GM23338 (cell line): ENCODE data around the gene CFB. TPM values are rescaled to one million over a fixed set of nuclear protein-coding genes. Genes with fewer than 3 reads are reported as not detected.

ENCODE experiments used
- ATAC-seq: fragments of 200-7000 bp; cut with Tn5 transposase; 3 replicates; pipeline ENCODE4 v1.9.1; 2020
- DNase-seq: peaks from one replicate; pipeline ENCODE4 v3.0.0-alpha.2; 2015; ENCODE audit warnings: low spot score
- H2AFZ ChIP-seq: fragments of 200-600 bp; sonication (generic); 2 replicates; pipeline ENCODE4 v1.8.0; 2016; ENCODE audit warnings: antibody characterized with exemption, mild to moderate bottlenecking, moderate library complexity
- H3F3A ChIP-seq: fragments of 200-600 bp; sonication (generic); replicated peaks from 2 replicates; pipeline ENCODE4 v1.8.0; 2017; ENCODE audit warnings: antibody characterized with exemption, mixed run types, low read depth
- H3K27ac ChIP-seq: fragments of 200-600 bp; sonication (generic); 2 replicates; pipeline ENCODE4 v1.6.1; 2016; ENCODE audit warnings: low read depth
- H3K27me3 ChIP-seq: fragments of 200-600 bp; sonication (generic); 2 replicates; pipeline ENCODE4 v1.8.0; 2016; ENCODE audit warnings: mild to moderate bottlenecking, mixed run types, moderate library complexity; ENCODE audit not compliant: insufficient read depth
- H3K36me3 ChIP-seq: fragments of 200-600 bp; sonication (generic); 2 replicates; pipeline ENCODE4 v1.8.0; 2016; ENCODE audit warnings: mild to moderate bottlenecking; ENCODE audit not compliant: insufficient read depth
- H3K4me1 ChIP-seq: fragments of 200-600 bp; sonication (generic); 2 replicates; pipeline ENCODE4 v1.8.0; 2016; ENCODE audit warnings: mild to moderate bottlenecking, moderate library complexity; ENCODE audit not compliant: insufficient read depth
- H3K4me2 ChIP-seq: fragments of 200-600 bp; sonication (generic); 2 replicates; pipeline ENCODE4 v1.7.1; 2017; ENCODE audit warnings: mixed run types
- H3K4me3 ChIP-seq: fragments of 200-600 bp; sonication (generic); 2 replicates; pipeline ENCODE4 v1.6.1; 2016; ENCODE audit warnings: mixed run types
- H3K79me2 ChIP-seq: fragments of 200-600 bp; sonication (generic); replicated peaks from 2 replicates; pipeline ENCODE4 v1.8.0; 2017; ENCODE audit warnings: mild to moderate bottlenecking; ENCODE audit not compliant: insufficient read depth
- H3K9me2 ChIP-seq: fragments of 200-600 bp; sonication (generic); 2 replicates; pipeline ENCODE4 v1.8.0; 2017; ENCODE audit not compliant: insufficient read depth
- H4K20me1 ChIP-seq: fragments of 200-600 bp; sonication (generic); replicated peaks from 2 replicates; pipeline ENCODE4 v1.8.0; 2017; ENCODE audit warnings: mild to moderate bottlenecking; ENCODE audit not compliant: insufficient read depth
- H3K27ac Mint-ChIP-seq: 2 replicates; pipeline ENCODE4 v1.8.0; 2020; ENCODE audit warnings: inconsistent platforms, mild to moderate bottlenecking, moderate library complexity, mixed read lengths
- H3K27me3 Mint-ChIP-seq: 3 replicates; pipeline ENCODE4 v1.8.0; 2022; ENCODE audit warnings: low read depth, mild to moderate bottlenecking, moderate library complexity, mixed read lengths, inconsistent platforms; ENCODE audit not compliant: insufficient read depth, poor library complexity
- H3K36me3 Mint-ChIP-seq: 3 replicates; pipeline ENCODE4 v1.8.0; 2021; ENCODE audit warnings: low read depth, mild to moderate bottlenecking, inconsistent platforms, moderate library complexity, mixed read lengths
- H3K4me1 Mint-ChIP-seq: 3 replicates; pipeline ENCODE4 v1.8.0; 2020; ENCODE audit warnings: mild to moderate bottlenecking, inconsistent platforms, mixed read lengths
- H3K4me3 Mint-ChIP-seq: 3 replicates; pipeline ENCODE4 v1.8.0; 2021; ENCODE audit warnings: moderate library complexity, mild to moderate bottlenecking, inconsistent platforms, mixed read lengths
- H3K9me3 Mint-ChIP-seq: 3 replicates; pipeline ENCODE4 v1.8.0; 2020; ENCODE audit warnings: moderate library complexity, mild to moderate bottlenecking, inconsistent platforms, mixed read lengths
- JUNB ChIP-seq: IDR thresholded peaks from one replicate; pipeline ENCODE4 v1.6.1; 2016; ENCODE audit warnings: antibody characterized with exemption; ENCODE audit not compliant: unreplicated experiment
- POLR2AphosphoS5 ChIP-seq: IDR thresholded peaks from 2 replicates; pipeline ENCODE4 v1.6.1; 2016; ENCODE audit warnings: antibody characterized with exemption, low read depth
- STAT1 ChIP-seq: IDR thresholded peaks from one replicate; pipeline ENCODE4 v1.6.1; 2016; ENCODE audit warnings: antibody characterized with exemption; ENCODE audit not compliant: unreplicated experiment
- ZNF331 ChIP-seq: fragments of 250-450 bp; sonication (Bioruptor Pico); IDR thresholded peaks from 2 replicates; pipeline ENCODE4 v1.5.0; 2020; ENCODE audit warnings: low read depth, mild to moderate bottlenecking, moderate library complexity
- polyA plus RNA-seq: library from polyadenylated mRNA; unstranded; fragments of >200 nt; fragmentation: Nextera tagmentation; extraction: Ambion mirVana; gene quantifications from 2 replicates; pipeline ENCODE4 v1.2.1, GENCODE V29; 2016
- total RNA-seq: library from RNA; depleted of rRNA; stranded (reverse); fragments of >200 nt; shearing (Covaris generic); gene quantifications from 2 replicates; pipeline ENCODE4 v1.2.3, GENCODE V29; 2014
- TF ChIP-seq, protein P1 (sequence below): fragments of 250-450 bp; sonication (Bioruptor Pico); IDR thresholded peaks from 2 replicates; pipeline ENCODE4 v1.5.0; 2020; ENCODE audit warnings: mild to moderate bottlenecking, moderate library complexity
- TF ChIP-seq, protein P2 (sequence below), 2 experiments: fragments of 200-600 bp in 1 of 2; sonication (generic) in 1 of 2; conservative IDR thresholded peaks; 2 replicates each; pipeline versions ENCODE4 v1.5.1 to v1.6.1; 2016 to 2017; ENCODE audit warnings: antibody characterized with exemption in 2 of 2, low read depth in 2 of 2, mild to moderate bottlenecking in 2 of 2, moderate library complexity in 1 of 2
- TF ChIP-seq, protein P3 (sequence below): IDR thresholded peaks from one replicate; pipeline ENCODE4 v1.6.1; 2018; ENCODE audit warnings: antibody characterized with exemption; ENCODE audit not compliant: unreplicated experiment

The CFB gene
- total and polyA plus RNA-seq, 2 experiments from 2014 or later: 0.86 TPM; not detected in 1

DNA sequence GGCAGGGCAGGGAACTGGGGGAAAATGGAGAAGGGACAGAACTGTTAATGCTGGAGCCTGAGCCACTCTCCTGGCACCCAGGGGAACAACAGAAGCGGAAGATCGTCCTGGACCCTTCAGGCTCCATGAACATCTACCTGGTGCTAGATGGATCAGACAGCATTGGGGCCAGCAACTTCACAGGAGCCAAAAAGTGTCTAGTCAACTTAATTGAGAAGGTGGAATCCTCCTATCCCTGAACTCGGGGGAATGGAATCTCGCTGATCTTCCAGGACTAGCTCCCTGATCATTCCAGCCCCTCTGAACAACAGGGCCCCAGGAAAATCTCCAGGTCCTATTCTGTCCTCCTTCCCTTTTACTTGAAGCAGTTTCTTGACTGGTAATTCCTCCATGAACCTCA lies 2.0 kb downstream of the CFB start:
- H2AFZ ChIP-seq: no peak overlapping the region
- H3K4me3 ChIP-seq: no peak overlapping the region
- ATAC-seq (no peak), DNase-seq (no peak)
- H3K4me1 Mint-ChIP-seq: no peaks in the 10 kb centered on the region; the same call in 1 of the 3 replicates
- peaks cover 6% of the 10 kb centered on the region; the same call in 1 of the 2 replicates for H3K36me3 ChIP-seq
- H3K4me2 ChIP-seq: no peak overlapping the region
- no peaks in the 10 kb centered on the region for H3K27me3 ChIP-seq
- no peak overlapping the region for H3K27ac Mint-ChIP-seq
- H3K27me3 Mint-ChIP-seq: peaks cover 19% of the 10 kb centered on the region
- peaks cover 6% of the 10 kb centered on the region for H3K36me3 Mint-ChIP-seq
- TF ChIP-seq STAT1 (no peak), JUNB (no peak), POLR2AphosphoS5 (no peak), ZNF331 (CRISPR knock-in tag) (no peak)
- TF ChIP-seq, protein P1, sequence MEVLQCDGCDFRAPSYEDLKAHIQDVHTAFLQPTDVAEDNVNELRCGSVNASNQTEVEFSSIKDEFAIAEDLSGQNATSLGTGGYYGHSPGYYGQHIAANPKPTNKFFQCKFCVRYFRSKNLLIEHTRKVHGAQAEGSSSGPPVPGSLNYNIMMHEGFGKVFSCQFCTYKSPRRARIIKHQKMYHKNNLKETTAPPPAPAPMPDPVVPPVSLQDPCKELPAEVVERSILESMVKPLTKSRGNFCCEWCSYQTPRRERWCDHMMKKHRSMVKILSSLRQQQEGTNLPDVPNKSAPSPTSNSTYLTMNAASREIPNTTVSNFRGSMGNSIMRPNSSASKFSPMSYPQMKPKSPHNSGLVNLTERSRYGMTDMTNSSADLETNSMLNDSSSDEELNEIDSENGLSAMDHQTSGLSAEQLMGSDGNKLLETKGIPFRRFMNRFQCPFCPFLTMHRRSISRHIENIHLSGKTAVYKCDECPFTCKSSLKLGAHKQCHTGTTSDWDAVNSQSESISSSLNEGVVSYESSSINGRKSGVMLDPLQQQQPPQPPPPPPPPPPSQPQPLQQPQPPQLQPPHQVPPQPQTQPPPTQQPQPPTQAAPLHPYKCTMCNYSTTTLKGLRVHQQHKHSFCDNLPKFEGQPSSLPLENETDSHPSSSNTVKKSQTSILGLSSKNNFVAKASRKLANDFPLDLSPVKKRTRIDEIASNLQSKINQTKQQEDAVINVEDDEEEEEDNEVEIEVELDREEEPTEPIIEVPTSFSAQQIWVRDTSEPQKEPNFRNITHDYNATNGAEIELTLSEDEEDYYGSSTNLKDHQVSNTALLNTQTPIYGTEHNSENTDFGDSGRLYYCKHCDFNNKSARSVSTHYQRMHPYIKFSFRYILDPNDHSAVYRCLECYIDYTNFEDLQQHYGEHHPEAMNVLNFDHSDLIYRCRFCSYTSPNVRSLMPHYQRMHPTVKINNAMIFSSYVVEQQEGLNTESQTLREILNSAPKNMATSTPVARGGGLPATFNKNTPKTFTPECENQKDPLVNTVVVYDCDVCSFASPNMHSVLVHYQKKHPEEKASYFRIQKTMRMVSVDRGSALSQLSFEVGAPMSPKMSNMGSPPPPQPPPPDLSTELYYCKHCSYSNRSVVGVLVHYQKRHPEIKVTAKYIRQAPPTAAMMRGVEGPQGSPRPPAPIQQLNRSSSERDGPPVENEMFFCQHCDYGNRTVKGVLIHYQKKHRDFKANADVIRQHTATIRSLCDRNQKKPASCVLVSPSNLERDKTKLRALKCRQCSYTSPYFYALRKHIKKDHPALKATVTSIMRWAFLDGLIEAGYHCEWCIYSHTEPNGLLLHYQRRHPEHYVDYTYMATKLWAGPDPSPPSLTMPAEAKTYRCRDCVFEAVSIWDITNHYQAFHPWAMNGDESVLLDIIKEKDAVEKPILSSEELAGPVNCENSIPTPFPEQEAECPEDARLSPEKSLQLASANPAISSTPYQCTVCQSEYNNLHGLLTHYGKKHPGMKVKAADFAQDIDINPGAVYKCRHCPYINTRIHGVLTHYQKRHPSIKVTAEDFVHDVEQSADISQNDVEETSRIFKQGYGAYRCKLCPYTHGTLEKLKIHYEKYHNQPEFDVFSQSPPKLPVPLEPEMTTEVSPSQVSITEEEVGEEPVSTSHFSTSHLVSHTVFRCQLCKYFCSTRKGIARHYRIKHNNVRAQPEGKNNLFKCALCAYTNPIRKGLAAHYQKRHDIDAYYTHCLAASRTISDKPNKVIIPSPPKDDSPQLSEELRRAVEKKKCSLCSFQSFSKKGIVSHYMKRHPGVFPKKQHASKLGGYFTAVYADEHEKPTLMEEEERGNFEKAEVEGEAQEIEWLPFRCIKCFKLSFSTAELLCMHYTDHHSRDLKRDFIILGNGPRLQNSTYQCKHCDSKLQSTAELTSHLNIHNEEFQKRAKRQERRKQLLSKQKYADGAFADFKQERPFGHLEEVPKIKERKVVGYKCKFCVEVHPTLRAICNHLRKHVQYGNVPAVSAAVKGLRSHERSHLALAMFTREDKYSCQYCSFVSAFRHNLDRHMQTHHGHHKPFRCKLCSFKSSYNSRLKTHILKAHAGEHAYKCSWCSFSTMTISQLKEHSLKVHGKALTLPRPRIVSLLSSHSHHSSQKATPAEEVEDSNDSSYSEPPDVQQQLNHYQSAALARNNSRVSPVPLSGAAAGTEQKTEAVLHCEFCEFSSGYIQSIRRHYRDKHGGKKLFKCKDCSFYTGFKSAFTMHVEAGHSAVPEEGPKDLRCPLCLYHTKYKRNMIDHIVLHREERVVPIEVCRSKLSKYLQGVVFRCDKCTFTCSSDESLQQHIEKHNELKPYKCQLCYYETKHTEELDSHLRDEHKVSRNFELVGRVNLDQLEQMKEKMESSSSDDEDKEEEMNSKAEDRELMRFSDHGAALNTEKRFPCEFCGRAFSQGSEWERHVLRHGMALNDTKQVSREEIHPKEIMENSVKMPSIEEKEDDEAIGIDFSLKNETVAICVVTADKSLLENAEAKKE: no peak
- TF ChIP-seq, protein P2, sequence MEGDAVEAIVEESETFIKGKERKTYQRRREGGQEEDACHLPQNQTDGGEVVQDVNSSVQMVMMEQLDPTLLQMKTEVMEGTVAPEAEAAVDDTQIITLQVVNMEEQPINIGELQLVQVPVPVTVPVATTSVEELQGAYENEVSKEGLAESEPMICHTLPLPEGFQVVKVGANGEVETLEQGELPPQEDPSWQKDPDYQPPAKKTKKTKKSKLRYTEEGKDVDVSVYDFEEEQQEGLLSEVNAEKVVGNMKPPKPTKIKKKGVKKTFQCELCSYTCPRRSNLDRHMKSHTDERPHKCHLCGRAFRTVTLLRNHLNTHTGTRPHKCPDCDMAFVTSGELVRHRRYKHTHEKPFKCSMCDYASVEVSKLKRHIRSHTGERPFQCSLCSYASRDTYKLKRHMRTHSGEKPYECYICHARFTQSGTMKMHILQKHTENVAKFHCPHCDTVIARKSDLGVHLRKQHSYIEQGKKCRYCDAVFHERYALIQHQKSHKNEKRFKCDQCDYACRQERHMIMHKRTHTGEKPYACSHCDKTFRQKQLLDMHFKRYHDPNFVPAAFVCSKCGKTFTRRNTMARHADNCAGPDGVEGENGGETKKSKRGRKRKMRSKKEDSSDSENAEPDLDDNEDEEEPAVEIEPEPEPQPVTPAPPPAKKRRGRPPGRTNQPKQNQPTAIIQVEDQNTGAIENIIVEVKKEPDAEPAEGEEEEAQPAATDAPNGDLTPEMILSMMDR (conservative IDR thresholded peaks at IDR 0.05; ENCODE audit: low read depth in 2 of 2): no peak
- TF ChIP-seq, protein P3, sequence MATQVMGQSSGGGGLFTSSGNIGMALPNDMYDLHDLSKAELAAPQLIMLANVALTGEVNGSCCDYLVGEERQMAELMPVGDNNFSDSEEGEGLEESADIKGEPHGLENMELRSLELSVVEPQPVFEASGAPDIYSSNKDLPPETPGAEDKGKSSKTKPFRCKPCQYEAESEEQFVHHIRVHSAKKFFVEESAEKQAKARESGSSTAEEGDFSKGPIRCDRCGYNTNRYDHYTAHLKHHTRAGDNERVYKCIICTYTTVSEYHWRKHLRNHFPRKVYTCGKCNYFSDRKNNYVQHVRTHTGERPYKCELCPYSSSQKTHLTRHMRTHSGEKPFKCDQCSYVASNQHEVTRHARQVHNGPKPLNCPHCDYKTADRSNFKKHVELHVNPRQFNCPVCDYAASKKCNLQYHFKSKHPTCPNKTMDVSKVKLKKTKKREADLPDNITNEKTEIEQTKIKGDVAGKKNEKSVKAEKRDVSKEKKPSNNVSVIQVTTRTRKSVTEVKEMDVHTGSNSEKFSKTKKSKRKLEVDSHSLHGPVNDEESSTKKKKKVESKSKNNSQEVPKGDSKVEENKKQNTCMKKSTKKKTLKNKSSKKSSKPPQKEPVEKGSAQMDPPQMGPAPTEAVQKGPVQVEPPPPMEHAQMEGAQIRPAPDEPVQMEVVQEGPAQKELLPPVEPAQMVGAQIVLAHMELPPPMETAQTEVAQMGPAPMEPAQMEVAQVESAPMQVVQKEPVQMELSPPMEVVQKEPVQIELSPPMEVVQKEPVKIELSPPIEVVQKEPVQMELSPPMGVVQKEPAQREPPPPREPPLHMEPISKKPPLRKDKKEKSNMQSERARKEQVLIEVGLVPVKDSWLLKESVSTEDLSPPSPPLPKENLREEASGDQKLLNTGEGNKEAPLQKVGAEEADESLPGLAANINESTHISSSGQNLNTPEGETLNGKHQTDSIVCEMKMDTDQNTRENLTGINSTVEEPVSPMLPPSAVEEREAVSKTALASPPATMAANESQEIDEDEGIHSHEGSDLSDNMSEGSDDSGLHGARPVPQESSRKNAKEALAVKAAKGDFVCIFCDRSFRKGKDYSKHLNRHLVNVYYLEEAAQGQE: no peak
- H3K27ac ChIP-seq: no peak overlapping the region
- no peaks in the 10 kb centered on the region; the same call in 1 of the 2 replicates for H4K20me1 ChIP-seq
- no peaks in the 10 kb centered on the region for H3K4me1 ChIP-seq
- no peaks in the 10 kb centered on the region for H3K9me2 ChIP-seq
- no peaks in the 10 kb centered on the region for H3K79me2 ChIP-seq
- H3K4me3 Mint-ChIP-seq: no peak overlapping the region
- H3F3A ChIP-seq: 0 out of 2 replicates have a peak, but pooled peaks cover 5% of the 10 kb centered on the region
- H3K9me3 Mint-ChIP-seq: peaks cover 3% of the 10 kb centered on the region; the same call in 1 of the 3 replicates
